Measurements from ENCODE around the gene NFASC. TPM values are rescaled to one million over a fixed set of nuclear protein-coding genes. Genes with fewer than 3 reads are reported as not detected.

NFASC gene
- total RNA-seq, 1 experiment from 2014 or later, result 1.6 TPM

DNA sequence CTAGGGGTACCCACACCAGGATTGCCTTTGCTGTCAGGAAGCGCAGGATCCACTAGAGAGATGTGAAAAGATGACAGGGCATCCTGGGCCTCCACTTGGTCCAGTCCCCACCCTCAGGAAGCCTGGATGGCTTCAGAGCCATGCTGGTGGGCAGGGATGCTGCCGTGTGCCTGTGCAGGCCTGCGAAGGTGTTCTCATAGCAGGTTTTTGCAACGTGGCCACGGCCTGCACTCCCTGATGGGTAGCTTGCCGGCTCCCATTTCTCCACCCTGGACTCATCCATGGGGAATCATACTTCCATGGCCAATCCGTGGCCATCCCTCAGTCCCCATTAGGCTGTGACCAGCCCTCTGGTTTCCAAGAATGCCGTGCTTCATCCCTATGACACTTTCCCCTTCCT is 138.2 kb downstream of the NFASC start:
- ATAC-seq, result no peak
- DNase-seq, result no peak
- no peaks in the 10 kb centered on the region for H3K4me1 ChIP-seq (ENCODE audit: insufficient read depth, low read length)
- no TSS peak for BruUV-seq (replicated peaks)
- CTCF ChIA-PET, result no interaction called here
- POLR2A ChIA-PET (ENCODE audit: unreplicated experiment), result no interaction called here
- no peaks in the 10 kb centered on the region for H4K20me1 ChIP-seq (ENCODE audit: low read length)
- TF ChIP-seq, protein P1, sequence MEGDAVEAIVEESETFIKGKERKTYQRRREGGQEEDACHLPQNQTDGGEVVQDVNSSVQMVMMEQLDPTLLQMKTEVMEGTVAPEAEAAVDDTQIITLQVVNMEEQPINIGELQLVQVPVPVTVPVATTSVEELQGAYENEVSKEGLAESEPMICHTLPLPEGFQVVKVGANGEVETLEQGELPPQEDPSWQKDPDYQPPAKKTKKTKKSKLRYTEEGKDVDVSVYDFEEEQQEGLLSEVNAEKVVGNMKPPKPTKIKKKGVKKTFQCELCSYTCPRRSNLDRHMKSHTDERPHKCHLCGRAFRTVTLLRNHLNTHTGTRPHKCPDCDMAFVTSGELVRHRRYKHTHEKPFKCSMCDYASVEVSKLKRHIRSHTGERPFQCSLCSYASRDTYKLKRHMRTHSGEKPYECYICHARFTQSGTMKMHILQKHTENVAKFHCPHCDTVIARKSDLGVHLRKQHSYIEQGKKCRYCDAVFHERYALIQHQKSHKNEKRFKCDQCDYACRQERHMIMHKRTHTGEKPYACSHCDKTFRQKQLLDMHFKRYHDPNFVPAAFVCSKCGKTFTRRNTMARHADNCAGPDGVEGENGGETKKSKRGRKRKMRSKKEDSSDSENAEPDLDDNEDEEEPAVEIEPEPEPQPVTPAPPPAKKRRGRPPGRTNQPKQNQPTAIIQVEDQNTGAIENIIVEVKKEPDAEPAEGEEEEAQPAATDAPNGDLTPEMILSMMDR (conservative IDR thresholded peaks at IDR 0.05; ENCODE audit: low read depth, low read length), result no peak
- TF ChIP-seq EZH2 (IDR thresholded peaks at IDR 0.05; ENCODE audit: low read length, unreplicated experiment), result no peak
- TF ChIP-seq EZH2phosphoT487 (IDR thresholded peaks at IDR 0.05; ENCODE audit: borderline replicate concordance, low read length), result no peak
- H3K4me3 ChIP-seq (ENCODE audit: low read length), result no peak overlapping the region
- H3K9me2 ChIP-seq (replicated peaks; ENCODE audit: low read length), result no peaks in the 10 kb centered on the region
- intact Hi-C loops (cut with micrococcal nuclease), result no loop called here
- H3K36me3 ChIP-seq (ENCODE audit: low read depth, low read length), result no peaks in the 10 kb centered on the region
- H3K9me3 ChIP-seq (ENCODE audit: low read length), result no peaks in the 10 kb centered on the region
- H3K27ac ChIP-seq (ENCODE audit: low read length), result no peak overlapping the region
- H3K79me2 ChIP-seq (ENCODE audit: low read length), result no peaks in the 10 kb centered on the region
- no peaks in the 10 kb centered on the region for H3F3A ChIP-seq (ENCODE audit: low read length, unreplicated experiment)
- H3K27me3 ChIP-seq (ENCODE audit: low read length), result peaks cover 95% of the 10 kb centered on the region
- H2AFZ ChIP-seq (ENCODE audit: low read length), result no peak overlapping the region
- no peak overlapping the region for H3K9ac ChIP-seq (ENCODE audit: low read length)
- no peak overlapping the region for H3K4me2 ChIP-seq (ENCODE audit: low read length)

DNA sequence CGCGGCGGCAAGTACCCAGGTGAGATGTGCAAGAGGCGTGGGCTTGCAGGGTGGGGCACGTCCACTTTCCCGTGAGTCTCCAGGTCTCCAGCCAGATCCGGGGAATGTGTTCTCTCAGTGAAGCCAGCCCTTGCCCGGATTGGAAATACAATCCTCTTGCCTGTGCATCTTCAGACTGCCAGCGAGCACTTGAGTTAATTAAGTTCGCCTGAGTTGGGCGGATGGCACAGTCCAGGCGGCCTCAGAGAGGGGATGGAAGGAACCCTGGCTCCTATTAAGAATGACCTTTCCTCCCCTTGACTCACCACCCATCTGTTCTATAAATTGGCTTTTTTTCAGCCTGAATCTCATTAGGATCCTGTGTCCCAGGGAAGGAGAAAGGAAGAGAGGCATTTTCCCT is 139.0 kb downstream of the NFASC start:
- Histone ChIP-seq H3K79me2 (ENCODE audit: low read length) (no peaks in the 10 kb centered on the region), H2AFZ (ENCODE audit: low read length) (no peak overlapping the region), H3K36me3 (ENCODE audit: low read depth, low read length) (no peaks in the 10 kb centered on the region), H3K9me2 (replicated peaks; ENCODE audit: low read length) (no peaks in the 10 kb centered on the region), H3K27ac (ENCODE audit: low read length) (no peak overlapping the region), H3K27me3 (ENCODE audit: low read length) (peaks cover 95% of the 10 kb centered on the region), H3K4me2 (ENCODE audit: low read length) (no peak overlapping the region), H3K9me3 (ENCODE audit: low read length) (no peaks in the 10 kb centered on the region), H4K20me1 (ENCODE audit: low read length) (no peaks in the 10 kb centered on the region), H3K9ac (ENCODE audit: low read length) (no peak overlapping the region), H3F3A (ENCODE audit: low read length, unreplicated experiment) (no peaks in the 10 kb centered on the region), H3K4me3 (ENCODE audit: low read length) (no peak overlapping the region), H3K4me1 (ENCODE audit: insufficient read depth, low read length) (no peaks in the 10 kb centered on the region)
- DNase-seq (no peak), ATAC-seq (no peak)
- intact Hi-C loops (cut with micrococcal nuclease), result no loop called here
- CTCF ChIA-PET, result no interaction called here
- no TSS peak for BruUV-seq (replicated peaks)
- POLR2A ChIA-PET (ENCODE audit: unreplicated experiment), result no interaction called here
- TF ChIP-seq EZH2 (IDR thresholded peaks at IDR 0.05; ENCODE audit: low read length, unreplicated experiment) (no peak), EZH2phosphoT487 (IDR thresholded peaks at IDR 0.05; ENCODE audit: borderline replicate concordance, low read length) (no peak)
- TF ChIP-seq, protein P1 (conservative IDR thresholded peaks at IDR 0.05; ENCODE audit: low read depth, low read length), result no peak

DNA sequence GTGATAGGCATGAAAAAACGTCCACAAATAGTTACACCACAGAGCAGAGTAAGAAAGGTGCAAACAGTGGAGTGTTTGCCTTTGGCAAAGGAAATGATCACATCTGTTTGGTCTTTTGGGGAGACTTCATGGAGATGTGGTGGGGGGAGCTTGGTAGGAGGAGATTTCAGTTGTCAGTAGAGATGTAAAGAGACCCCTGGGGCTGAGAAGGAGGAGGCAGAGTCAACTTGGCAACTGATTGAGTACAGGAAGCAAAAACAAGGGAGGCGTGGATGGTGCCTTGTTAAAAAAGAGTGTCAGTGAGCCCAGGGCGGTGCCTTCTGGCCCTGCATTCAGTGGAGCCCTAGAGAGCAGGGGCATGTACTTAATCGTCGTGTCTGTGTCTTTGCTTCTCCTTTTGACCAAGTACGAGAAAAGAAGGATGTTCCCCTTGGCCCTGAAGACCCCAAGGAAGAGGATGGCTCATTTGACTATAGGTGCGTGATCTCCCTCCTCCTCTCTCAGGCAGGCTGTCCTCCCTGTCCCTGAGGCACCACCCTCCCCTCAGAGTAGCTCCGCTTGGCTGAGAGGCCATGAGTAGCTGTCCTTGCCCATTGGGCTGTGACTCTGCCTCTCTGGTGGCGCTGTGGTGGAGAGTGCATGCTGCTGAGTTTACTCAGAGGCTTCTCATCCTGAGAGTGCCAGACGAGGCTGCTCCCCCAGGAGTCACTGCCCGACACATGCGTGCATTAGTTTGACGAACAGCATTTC is 141.9 kb downstream of the NFASC start:
- Histone ChIP-seq H3K9ac (ENCODE audit: low read length) (no peak overlapping the region), H3F3A (ENCODE audit: low read length, unreplicated experiment) (no peaks in the 10 kb centered on the region), H3K27ac (ENCODE audit: low read length) (no peak overlapping the region), H2AFZ (ENCODE audit: low read length) (no peak overlapping the region), H4K20me1 (ENCODE audit: low read length) (no peaks in the 10 kb centered on the region), H3K4me2 (ENCODE audit: low read length) (no peak overlapping the region), H3K27me3 (ENCODE audit: low read length) (peaks cover 91% of the 10 kb centered on the region), H3K9me2 (replicated peaks; ENCODE audit: low read length) (no peaks in the 10 kb centered on the region), H3K9me3 (ENCODE audit: low read length) (no peaks in the 10 kb centered on the region), H3K4me1 (ENCODE audit: insufficient read depth, low read length) (no peaks in the 10 kb centered on the region), H3K4me3 (ENCODE audit: low read length) (no peak overlapping the region), H3K79me2 (ENCODE audit: low read length) (no peaks in the 10 kb centered on the region), H3K36me3 (ENCODE audit: low read depth, low read length) (no peaks in the 10 kb centered on the region)
- intact Hi-C loops (cut with micrococcal nuclease), result no loop called here
- no peak for TF ChIP-seq EZH2 (IDR thresholded peaks at IDR 0.05; ENCODE audit: low read length, unreplicated experiment)
- TF ChIP-seq, protein P1 (conservative IDR thresholded peaks at IDR 0.05; ENCODE audit: low read depth, low read length), result no peak
- TF ChIP-seq EZH2phosphoT487 (IDR thresholded peaks at IDR 0.05; ENCODE audit: borderline replicate concordance, low read length), result no peak
- ChIA-PET POLR2A (ENCODE audit: unreplicated experiment) (no interaction called here), CTCF (interaction anchor here (1.3 kb wide), 1 partner anchor 49 kb away, joined by 3 read pairs; no protein-coding TSS in a partner anchor)
- ATAC-seq, result no peak
- DNase-seq, result no peak
- no TSS peak for BruUV-seq (replicated peaks)
